ENCODE results near the gene PUS10. TPM values are rescaled to one million over a fixed set of nuclear protein-coding genes. Genes with fewer than 3 reads are reported as not detected.

Gene PUS10
- polyA plus RNA-seq, 1 donor (not counting 4 experiments of a cell fraction or from before 2014, with no cell fraction given), result 4.8 TPM

- Histone ChIP-seq H3K9me1 (ENCODE audit: control insufficient read depth, extremely low read depth, insufficient read depth, low read length) (no peaks in the 10 kb centered on the region), H3K27ac (ENCODE audit: control insufficient read depth, insufficient read depth, low read length) (no peak overlapping the region), H3K4me2 (ENCODE audit: control insufficient read depth, extremely low read depth, insufficient read depth, low read depth, low read length) (no peak overlapping the region), H3K79me2 (ENCODE audit: control insufficient read depth, insufficient read depth, low read length) (peaks cover 9% of the 10 kb centered on the region), H3K4me3 (ENCODE audit: control insufficient read depth in 2 of 3, extremely low read depth in 1 of 3, insufficient read depth in 2 of 3, low read depth in 1 of 3, low read length in 3 of 3) (no peak overlapping the region), H2AFZ (ENCODE audit: control insufficient read depth, low read length) (no peak overlapping the region), H3K9ac (ENCODE audit: control insufficient read depth, extremely low read depth, insufficient read depth, low read length) (no peak overlapping the region), H3K27me3 (ENCODE audit: control insufficient read depth, extremely low read depth, insufficient read depth, low read length) (no peaks in the 10 kb centered on the region), H3K36me3 (ENCODE audit: control insufficient read depth in 2 of 2, extremely low read depth in 1 of 2, insufficient read depth in 2 of 2, low read length in 2 of 2) (peaks cover 9 to 14% of the 10 kb centered on the region in 2 experiments), H3K4me1 (ENCODE audit: control insufficient read depth, extremely low read depth, insufficient read depth, low read length) (no peaks in the 10 kb centered on the region), H4K20me1 (ENCODE audit: control insufficient read depth, extremely low read depth, insufficient read depth, low read length) (no peaks in the 10 kb centered on the region), H3K9me3 (ENCODE audit: control insufficient read depth, low read depth, low read length) (no peaks in the 10 kb centered on the region)
- FAIRE-seq, result no peak
- DNase-seq (ENCODE audit: low read depth, low spot score), result no peak
- TF ChIP-seq EZH2 (IDR thresholded peaks at IDR 0.05; ENCODE audit: low read length) (no peak), CTCF (optimal IDR thresholded peaks at IDR 0.05 in 1 of 3, IDR thresholded peaks at IDR 0.05 in 1 of 3, conservative IDR thresholded peaks at IDR 0.05 in 1 of 3; ENCODE audit: extremely low read depth in 1 of 3, insufficient read depth in 2 of 3, low read length in 3 of 3) (no peak)
- dilution Hi-C loops (cut with MboI; ENCODE audit: extremely low pct_ligation_motif_present, low sequenced_read_pairs), result no loop called here
Observed at GRCh38 chr2:61029533-61029932, 11.5 kb upstream of the PUS10 start.

GRCh38 chr2:61023670-61024069 lies 5.6 kb upstream of the PUS10 start:
- H3K4me3 ChIP-seq (ENCODE audit: control insufficient read depth in 2 of 3, extremely low read depth in 1 of 3, insufficient read depth in 2 of 3, low read depth in 1 of 3, low read length in 3 of 3), result no peak overlapping the region
- H3K79me2 ChIP-seq (ENCODE audit: control insufficient read depth, insufficient read depth, low read length), result peaks cover 60% of the 10 kb centered on the region
- H3K4me1 ChIP-seq (ENCODE audit: control insufficient read depth, extremely low read depth, insufficient read depth, low read length), result no peaks in the 10 kb centered on the region
- no peak for DNase-seq (ENCODE audit: low read depth, low spot score)
- H3K27ac ChIP-seq (ENCODE audit: control insufficient read depth, insufficient read depth, low read length), result no peak overlapping the region
- TF ChIP-seq CTCF (optimal IDR thresholded peaks at IDR 0.05 in 1 of 3, IDR thresholded peaks at IDR 0.05 in 1 of 3, conservative IDR thresholded peaks at IDR 0.05 in 1 of 3; ENCODE audit: extremely low read depth in 1 of 3, insufficient read depth in 2 of 3, low read length in 3 of 3) (no peak), EZH2 (IDR thresholded peaks at IDR 0.05; ENCODE audit: low read length) (no peak)
- no peaks in the 10 kb centered on the region for H3K9me3 ChIP-seq (ENCODE audit: control insufficient read depth, low read depth, low read length)
- H3K4me2 ChIP-seq (ENCODE audit: control insufficient read depth, extremely low read depth, insufficient read depth, low read depth, low read length), result no peak overlapping the region
- H3K36me3 ChIP-seq (ENCODE audit: control insufficient read depth in 2 of 2, extremely low read depth in 1 of 2, insufficient read depth in 2 of 2, low read length in 2 of 2), result peaks cover 4 to 5% of the 10 kb centered on the region in 2 experiments
- H4K20me1 ChIP-seq (ENCODE audit: control insufficient read depth, extremely low read depth, insufficient read depth, low read length), result no peaks in the 10 kb centered on the region
- no peak for FAIRE-seq
- dilution Hi-C loops (cut with MboI; ENCODE audit: extremely low pct_ligation_motif_present, low sequenced_read_pairs), result no loop called here
- H3K27me3 ChIP-seq (ENCODE audit: control insufficient read depth, extremely low read depth, insufficient read depth, low read length), result no peaks in the 10 kb centered on the region
- H2AFZ ChIP-seq (ENCODE audit: control insufficient read depth, low read length), result no peak overlapping the region
- no peaks in the 10 kb centered on the region for H3K9me1 ChIP-seq (ENCODE audit: control insufficient read depth, extremely low read depth, insufficient read depth, low read length)
- no peak overlapping the region for H3K9ac ChIP-seq (ENCODE audit: control insufficient read depth, extremely low read depth, insufficient read depth, low read length)

Measured in keratinocyte (primary cell).